Measurements from ENCODE around the gene VSTM4.
A peak's percentile ranks its signal among the peaks of the same experiment; 100 is the strongest.

The VSTM4 gene

DNA sequence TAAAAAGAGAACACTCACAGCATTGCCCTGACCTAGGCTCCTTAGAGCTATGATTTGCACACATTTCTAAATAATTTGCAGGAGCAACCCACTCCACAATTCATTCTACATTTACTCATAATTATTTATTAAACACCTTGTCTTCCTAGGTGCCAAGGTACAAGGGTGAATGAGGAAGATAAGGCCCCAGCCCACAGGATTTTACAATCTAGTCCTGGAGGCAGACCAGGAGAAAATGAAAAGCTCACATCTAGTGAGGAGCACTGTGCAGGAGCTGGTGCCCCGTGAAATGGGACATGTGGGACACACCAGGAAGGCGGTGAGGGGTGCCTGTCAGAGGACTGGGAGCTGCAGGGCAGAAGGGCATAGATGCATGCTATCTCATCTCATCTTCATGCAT, 116.0 kb downstream of the VSTM4 start:
- in situ Hi-C loops (cut with MboI; ENCODE audit: low pct_unique_long_range_greater_than_20kb, low sequenced_read_pairs): no loop called here
- DNase-seq: no peak

DNA sequence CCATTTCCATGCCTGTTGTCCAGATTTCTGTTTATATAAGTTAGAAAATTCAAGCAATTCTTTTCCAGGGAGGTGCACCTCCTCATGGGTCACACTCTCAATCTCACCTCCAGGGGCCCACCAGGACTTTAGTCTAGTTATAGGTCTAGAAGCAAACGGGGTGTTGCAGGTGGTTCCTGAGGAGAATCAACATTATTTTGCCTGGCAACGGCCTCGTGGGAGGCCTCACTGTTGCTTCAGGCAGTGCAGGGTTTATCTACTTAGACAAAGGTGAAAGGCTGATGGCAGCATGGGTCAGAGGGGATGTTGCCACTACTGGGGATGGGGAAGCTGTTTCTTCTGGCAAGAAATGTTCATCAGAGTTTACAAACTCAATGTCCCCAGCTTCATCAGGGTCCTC, 119.0 kb downstream of the VSTM4 start:
- in situ Hi-C loops (cut with MboI; ENCODE audit: low pct_unique_long_range_greater_than_20kb, low sequenced_read_pairs): no loop called here
- DNase-seq: no peak

DNA sequence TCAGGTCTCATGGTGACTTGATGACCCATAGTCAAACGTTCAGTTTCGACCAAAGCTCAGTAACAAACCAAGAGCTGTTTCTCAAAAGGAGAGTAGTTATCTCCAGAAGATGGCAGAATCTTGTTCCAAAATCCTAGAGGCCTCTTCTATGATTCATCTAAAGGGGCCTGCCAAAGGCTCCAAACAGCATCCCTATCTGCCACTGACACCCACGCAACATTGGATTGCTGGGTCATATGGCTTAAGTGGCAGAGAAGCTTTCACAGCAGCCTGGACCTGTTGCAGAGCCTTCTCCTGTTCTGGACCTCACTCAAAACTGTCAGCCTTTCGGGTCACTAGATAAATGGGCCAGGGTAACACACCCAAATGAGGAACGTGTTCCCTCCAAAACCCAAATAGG, 121.7 kb downstream of the VSTM4 start:
- in situ Hi-C loops (cut with MboI; ENCODE audit: low pct_unique_long_range_greater_than_20kb, low sequenced_read_pairs): no loop called here
- DNase-seq: no peak

DNA sequence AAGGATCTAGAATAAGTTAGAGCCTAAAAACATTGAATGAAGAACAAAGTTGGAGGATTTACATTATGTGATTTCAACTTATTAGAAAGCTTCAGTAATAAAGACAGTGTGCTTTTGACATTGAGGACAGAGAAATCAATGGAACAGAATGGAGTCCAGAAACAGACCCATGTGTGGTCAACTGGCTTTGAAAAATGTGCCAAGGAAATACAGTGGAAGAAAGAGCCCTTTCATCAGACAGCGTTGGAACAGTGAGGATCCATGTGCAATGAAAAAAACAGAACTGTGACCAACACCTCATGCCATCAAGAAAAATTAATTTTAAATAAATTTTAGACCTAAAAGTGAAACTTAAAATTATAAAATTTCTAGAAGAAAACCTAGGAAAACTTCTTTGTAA, 125.1 kb downstream of the VSTM4 start:
- in situ Hi-C loops (cut with MboI; ENCODE audit: low pct_unique_long_range_greater_than_20kb, low sequenced_read_pairs): no loop called here
- DNase-seq: no peak

DNA sequence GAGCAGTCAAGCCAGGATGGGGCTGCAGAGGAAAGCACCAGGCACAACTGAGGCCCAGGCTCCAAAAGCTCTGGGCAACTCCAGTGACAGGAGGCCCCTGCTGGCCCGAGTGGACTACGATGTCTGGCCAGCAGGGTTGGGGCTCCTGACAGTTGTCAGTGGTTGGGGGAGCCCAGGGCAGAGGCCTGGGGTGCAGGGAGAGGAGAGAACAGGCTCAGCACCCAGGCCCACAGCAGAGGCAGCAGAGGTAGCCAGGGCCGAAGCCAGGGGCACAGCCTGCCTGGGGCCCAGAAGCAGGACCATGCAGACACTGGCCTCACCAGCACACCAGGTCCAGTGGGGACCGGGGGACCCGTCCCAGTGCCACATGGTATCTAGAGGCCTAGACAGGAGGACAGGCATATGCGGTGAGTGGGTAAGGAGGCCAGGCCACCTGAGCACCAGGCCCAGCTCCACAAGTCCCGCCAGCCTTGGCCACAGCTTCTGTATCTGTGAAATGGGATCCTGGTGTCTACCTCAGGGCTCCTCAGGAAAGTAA, 129.6 kb downstream of the VSTM4 start:
- in situ Hi-C loops (cut with MboI; ENCODE audit: low pct_unique_long_range_greater_than_20kb, low sequenced_read_pairs): no loop called here
- DNase-seq: no peak

DNA sequence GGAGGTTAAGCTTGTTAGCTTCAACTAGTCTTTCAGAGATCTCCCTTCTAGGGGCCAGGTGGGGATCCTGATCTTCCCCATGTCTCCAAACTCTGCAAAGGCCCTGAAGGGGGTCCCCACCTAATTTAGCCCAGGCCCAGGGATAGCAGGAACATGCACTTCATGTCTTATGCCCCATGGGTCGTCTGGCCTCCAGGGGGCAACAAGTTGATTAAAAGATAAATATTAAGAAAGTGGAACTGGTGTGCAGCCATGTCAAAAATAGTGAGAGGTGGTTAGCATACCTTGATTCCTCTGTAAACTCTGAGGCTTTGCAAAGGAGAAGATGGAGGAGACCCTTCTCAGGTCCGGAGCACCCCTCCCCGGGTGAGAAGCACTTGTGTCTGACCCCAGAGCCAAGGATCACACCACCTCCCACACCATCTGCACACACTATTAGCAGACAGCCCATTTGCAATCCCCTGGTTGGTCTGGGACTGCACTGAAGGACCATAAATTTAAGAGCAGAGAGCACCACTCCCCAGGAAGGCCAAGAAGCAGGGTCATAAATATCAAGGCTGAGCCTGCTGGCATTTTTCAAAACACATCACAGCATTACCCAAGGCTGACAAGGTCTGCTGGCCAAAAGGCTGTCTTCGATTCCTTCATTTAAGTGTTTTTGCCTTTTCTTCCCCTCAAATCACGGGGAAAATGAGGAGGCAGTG, 131.5 kb downstream of the VSTM4 start:
- in situ Hi-C loops (cut with MboI; ENCODE audit: low pct_unique_long_range_greater_than_20kb, low sequenced_read_pairs): no loop called here
- no peak for DNase-seq

DNA sequence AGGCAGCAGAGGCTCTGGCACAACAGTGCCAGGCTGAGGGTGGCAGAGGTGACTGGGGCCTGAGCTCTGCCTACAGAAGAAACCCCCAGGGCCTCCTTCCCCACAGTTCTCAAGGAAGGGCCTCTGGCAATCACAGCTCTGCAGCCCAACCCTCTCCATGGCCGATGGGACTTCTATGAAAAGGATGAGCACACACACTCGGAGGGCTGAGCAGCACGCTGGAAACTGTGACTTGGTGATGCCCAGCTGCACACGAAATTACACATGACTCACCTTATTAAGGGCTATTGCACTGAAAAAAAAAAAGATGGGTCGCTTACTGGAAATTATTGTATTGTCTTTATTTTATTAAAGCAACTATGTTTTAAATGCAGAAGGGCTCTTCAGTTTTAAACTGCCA, 132.7 kb downstream of the VSTM4 start:
- in situ Hi-C loops (cut with MboI; ENCODE audit: low pct_unique_long_range_greater_than_20kb, low sequenced_read_pairs): no loop called here
- DNase-seq: no peak

DNA sequence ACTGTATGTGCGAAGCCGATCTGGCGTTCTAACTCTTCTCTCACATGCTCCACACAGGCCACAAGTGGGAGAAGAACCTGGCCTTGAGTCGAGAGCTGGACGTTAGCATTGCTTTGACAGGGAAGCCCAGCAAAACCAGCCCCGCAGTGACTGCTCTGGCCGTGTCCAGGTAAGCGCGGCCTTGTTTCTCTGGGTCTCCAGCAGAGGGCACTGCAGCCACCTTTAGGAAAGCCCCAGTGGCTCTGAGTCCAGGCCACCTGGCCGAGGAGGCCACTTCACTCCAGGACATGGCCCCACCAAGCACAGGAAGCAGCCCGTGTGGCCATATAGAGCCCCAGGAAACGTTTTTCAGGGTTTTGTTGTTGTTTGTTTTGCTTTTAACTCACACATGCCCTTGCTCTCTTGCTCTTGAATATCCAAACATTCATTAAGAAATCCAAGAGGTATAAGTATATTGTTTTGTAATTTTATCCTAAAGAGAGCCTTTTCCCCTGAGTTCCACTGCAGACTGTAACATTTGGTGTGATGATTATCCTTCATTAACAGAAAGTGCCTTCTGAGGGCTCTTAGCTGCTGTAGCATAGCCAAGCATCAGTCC, 133.9 kb downstream of the VSTM4 start:
- DNase-seq: peak; percentile 34

DNA sequence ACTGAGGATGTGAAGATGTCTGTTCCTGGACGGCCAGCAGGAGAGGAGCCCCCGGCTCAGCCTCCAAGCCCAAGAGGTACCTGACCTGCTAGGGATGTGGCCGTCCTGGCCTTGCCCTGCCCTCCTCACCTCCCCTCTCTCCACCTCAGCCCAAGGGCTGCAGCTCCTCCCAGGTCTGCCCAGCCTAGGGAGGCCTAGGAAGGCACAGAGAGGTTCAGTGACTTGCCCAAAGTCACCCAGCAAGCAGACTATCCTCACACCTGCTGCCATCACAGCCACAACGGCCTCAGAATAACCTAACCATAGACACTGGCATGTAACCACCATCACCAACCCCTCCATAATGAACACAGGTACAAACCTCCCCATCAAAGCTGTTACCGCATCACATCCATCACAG, 137.0 kb downstream of the VSTM4 start:
- in situ Hi-C loops (cut with MboI; ENCODE audit: low pct_unique_long_range_greater_than_20kb, low sequenced_read_pairs): no loop called here

More for the DNA sequence above, 133.9 kb downstream of the VSTM4 start:
- in situ Hi-C loops (cut with MboI; ENCODE audit: low pct_unique_long_range_greater_than_20kb, low sequenced_read_pairs): no loop called here

DNA sequence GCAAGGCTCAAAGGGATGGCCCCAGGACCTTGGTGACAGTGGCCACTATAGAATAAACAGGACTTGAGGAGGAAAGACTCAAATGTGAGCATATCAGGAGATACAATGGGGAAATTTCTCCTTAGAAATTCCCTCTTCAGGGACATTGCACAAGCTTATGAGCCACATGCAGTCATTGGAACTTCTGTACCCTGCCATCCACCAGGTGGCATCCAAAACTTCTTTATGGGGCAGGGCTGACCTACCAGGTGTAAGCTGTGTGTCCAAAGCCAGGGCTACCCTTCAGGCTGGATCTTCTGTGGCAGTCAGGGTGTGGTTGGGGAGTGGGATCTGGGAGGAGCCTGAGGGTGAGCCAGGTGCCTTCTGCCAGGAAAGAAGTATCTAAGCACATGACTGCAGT, 139.1 kb downstream of the VSTM4 start:
- DNase-seq: peak; percentile 4
- in situ Hi-C loops (cut with MboI; ENCODE audit: low pct_unique_long_range_greater_than_20kb, low sequenced_read_pairs): no loop called here

More for the DNA sequence above, 137.0 kb downstream of the VSTM4 start:
- DNase-seq: no peak

DNA sequence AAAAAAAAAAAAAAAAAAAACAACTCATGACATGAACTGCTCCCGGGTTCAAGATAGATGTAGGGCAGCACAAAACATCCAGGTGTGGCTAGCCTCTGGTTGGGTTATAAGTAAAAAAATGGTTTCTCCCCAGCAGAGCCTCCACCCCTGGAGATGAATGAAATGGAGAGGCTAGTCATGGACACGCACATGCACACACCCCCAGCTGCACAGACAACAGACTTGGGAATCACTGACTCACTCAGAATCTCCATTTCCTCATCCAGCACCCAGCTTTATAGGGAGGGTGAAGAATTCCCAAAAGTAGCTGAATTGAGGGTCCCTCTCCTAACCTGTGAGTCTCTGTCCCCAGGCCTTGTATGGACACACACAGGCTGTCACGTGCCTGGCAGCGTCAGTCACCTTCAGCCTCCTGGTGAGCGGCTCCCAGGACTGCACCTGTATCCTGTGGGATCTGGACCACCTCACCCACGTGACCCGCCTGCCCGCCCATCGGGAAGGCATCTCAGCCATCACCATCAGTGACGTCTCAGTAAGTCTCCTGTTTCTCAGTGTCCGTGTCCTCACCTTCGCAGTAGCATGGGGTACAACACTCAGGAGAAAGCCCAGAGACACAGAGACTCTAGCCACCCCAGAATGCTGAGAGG, 140.7 kb downstream of the VSTM4 start:
- in situ Hi-C loops (cut with MboI; ENCODE audit: low pct_unique_long_range_greater_than_20kb, low sequenced_read_pairs): no loop called here
- no peak for DNase-seq

DNA sequence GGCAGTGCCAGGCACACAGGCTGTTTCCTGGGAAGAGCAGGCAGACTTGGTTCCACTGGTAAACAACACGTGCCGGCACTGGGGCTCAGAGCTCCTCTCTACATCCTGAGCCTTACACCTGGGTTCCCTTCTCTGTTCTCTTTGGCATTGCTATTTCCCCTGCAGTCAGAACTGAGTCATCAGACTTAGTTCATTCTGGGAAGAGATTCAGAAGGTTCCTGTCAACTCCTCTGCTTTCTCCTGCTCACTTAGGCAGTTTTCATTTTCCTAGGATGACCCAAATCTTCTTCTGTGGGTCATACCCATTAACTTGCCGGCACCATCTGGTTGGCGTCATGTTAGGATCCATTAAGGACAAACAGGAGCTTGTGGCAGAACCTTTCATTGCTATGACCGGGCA, 142.3 kb downstream of the VSTM4 start:
- DNase-seq: no peak
- in situ Hi-C loops (cut with MboI; ENCODE audit: low pct_unique_long_range_greater_than_20kb, low sequenced_read_pairs): no loop called here

DNA sequence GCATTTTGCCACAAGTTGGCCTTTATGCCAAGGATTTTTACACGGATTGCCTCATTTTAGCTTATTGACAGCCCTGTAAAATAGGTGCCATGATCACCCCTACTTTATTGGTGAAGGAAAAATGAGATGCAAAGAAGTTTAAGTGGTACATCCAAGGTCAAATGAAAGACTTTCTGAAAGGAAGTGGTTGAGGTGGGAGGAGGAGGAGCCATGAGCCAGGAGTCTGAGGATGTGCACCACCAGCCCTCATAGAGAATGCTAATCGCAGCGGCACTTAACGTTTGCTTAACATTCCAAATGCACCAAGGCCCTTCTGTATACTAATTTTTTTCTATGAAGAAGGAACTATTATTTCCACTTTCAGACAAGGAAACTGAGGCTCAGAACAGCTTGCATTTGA, 144.7 kb downstream of the VSTM4 start:
- no peak for DNase-seq
- in situ Hi-C loops (cut with MboI; ENCODE audit: low pct_unique_long_range_greater_than_20kb, low sequenced_read_pairs): no loop called here

DNA sequence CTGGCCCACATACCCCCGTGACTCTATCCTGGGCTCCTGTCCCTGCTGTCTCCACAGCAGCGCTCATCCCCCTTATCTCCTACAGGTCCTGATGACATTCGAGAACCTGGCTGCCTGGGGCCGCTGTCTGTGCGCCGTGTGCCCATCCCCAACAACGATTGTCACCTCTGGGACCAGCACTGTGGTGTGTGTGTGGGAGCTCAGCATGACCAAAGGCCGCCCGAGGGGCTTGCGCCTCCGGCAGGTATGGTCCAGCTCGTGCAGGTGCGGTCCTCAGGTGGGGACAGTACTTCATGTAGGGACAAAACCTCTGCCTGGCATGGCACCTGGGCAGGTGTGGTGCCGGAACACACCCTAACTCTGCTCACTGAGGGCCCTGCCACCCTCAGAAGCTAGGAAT, 145.3 kb downstream of the VSTM4 start:
- no peak for DNase-seq
- in situ Hi-C loops (cut with MboI; ENCODE audit: low pct_unique_long_range_greater_than_20kb, low sequenced_read_pairs): no loop called here

DNA sequence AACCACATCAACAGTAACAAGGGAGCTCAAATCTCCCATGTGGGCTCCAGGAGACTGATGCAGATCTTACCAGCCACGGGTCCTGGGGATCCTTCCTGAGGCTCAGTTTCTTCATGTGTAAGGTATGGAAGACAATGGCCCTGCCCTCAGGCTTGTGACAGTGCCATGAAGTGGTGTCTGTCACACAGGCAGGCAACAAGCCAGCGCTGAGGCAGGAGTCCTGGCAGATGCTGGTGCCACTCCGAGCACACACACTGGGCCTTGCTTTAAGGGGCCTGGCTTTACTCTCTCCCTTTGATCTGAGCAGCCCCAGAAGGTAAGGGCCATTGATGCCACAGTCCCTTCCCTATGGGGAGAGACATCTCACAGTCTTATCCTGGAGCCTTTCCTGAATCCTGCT, 147.3 kb downstream of the VSTM4 start:
- DNase-seq: no peak
- in situ Hi-C loops (cut with MboI; ENCODE audit: low pct_unique_long_range_greater_than_20kb, low sequenced_read_pairs): no loop called here

DNA sequence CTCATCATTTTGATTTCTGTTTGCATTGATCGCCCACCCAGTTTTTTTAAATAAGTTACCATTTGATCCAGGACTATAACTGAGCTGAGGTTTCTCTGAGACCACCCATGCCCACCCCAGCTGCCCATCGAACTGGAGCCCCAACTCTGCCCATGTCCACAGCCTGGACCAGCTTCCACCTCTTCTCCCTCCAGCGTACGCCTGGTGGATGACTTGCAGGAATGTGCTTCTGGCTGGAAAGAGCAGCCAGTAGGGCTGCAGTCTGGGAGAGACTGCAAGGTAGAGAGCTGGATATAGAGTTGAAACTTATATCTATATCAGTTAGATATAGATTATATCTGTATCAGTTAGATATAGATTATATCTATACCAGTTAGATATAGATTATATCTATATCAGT, 149.9 kb downstream of the VSTM4 start:
- in situ Hi-C loops (cut with MboI; ENCODE audit: low pct_unique_long_range_greater_than_20kb, low sequenced_read_pairs): no loop called here
- DNase-seq: no peak
